SK-N-SH (cell line): ENCODE measurements around the gene TFAP2C. TPM values are rescaled to one million over a fixed set of nuclear protein-coding genes. Genes with fewer than 3 reads are reported as not detected.

ENCODE experiments used
- CTCF ChIA-PET: fragments of 300-600, 350-600 bp; formaldehyde crosslinking; extraction: SDS; loops from one replicate; lab custom pipeline; 2021; lab: Yijun Ruan, JAX
- POLR2A ChIA-PET: fragments of 350-600 bp; sonication (Branson Sonifier 250); formaldehyde crosslinking; extraction: SDS; loops from one replicate; lab custom pipeline; 2020; ENCODE audit warnings: antibody characterized with exemption, inconsistent platforms; lab: Yijun Ruan, JAX
- DNase-seq: peaks from one replicate; pipeline ENCODE4 v3.0.0; 2012
- H2AFZ ChIP-seq: fragments of 200-600 bp; sonication (generic); 2 replicates; pipeline ENCODE4 v1.8.1; 2016; ENCODE audit warnings: antibody characterized with exemption, mild to moderate bottlenecking, low read depth
- H3F3A ChIP-seq: fragments of 200-600 bp; sonication (generic); replicated peaks from 2 replicates; pipeline ENCODE3; 2016; ENCODE audit warnings: antibody characterized with exemption, mild to moderate bottlenecking; ENCODE audit not compliant: insufficient read depth
- H3K27ac ChIP-seq, 2 experiments: fragments of 200-500 bp in 1 of 2; fragments of 200-600 bp in 1 of 2; sonication (Bioruptor generic) in 1 of 2; sonication (generic), shearing (Covaris generic) in 1 of 2; 2 replicates each; pipeline versions ENCODE4 v1.5.1 to v1.6.1; 2014 to 2016; ENCODE audit warnings: low read depth in 2 of 2, inconsistent platforms in 1 of 2, low read length in 1 of 2, mild to moderate bottlenecking in 1 of 2, mixed read lengths in 1 of 2
- H3K27me3 ChIP-seq: fragments of 200-600 bp; sonication (generic), shearing (Covaris generic); 2 replicates; pipeline ENCODE4 v1.6.1; 2016; ENCODE audit warnings: mixed run types; ENCODE audit not compliant: insufficient read depth
- H3K36me3 ChIP-seq, 2 experiments: fragments of 200-500 bp in 1 of 2; fragments of 200-600 bp in 1 of 2; sonication (Bioruptor generic) in 1 of 2; sonication (generic) in 1 of 2; replicated peaks in 1 of 2; 2 replicates each; pipeline versions ENCODE3 to v1.5.1; 2014 to 2016; ENCODE audit warnings: low read length in 1 of 2, mild to moderate bottlenecking in 1 of 2; ENCODE audit not compliant: insufficient read depth in 2 of 2, control insufficient read depth in 1 of 2
- H3K4me1 ChIP-seq, 2 experiments: fragments of 200-500 bp in 1 of 2; fragments of 200-600 bp in 1 of 2; sonication (Bioruptor generic) in 1 of 2; sonication (generic), shearing (Covaris generic) in 1 of 2; 2 replicates each; pipeline versions ENCODE4 v1.5.1 to v1.6.1; 2014 to 2016; ENCODE audit warnings: low read depth in 1 of 2, low read length in 1 of 2, mixed run types in 1 of 2; ENCODE audit not compliant: insufficient read depth in 2 of 2, control insufficient read depth in 1 of 2
- H3K4me2 ChIP-seq: fragments of 200-600 bp; sonication (generic), shearing (Covaris generic); 2 replicates; pipeline ENCODE4 v1.6.1; 2017; ENCODE audit warnings: mixed run types
- H3K4me3 ChIP-seq, 2 experiments: fragments of 200-500 bp in 1 of 2; fragments of 200-600 bp in 1 of 2; sonication (Bioruptor generic) in 1 of 2; sonication (generic), shearing (Covaris generic) in 1 of 2; 2 replicates each; pipeline versions ENCODE4 v1.5.1 to v1.8.1; 2014 to 2016; ENCODE audit warnings: low read depth in 2 of 2, inconsistent platforms in 1 of 2, low read length in 1 of 2, mild to moderate bottlenecking in 1 of 2, mixed read lengths in 1 of 2, moderate library complexity in 1 of 2
- H3K79me2 ChIP-seq: fragments of 200-600 bp; sonication (generic); 2 replicates; pipeline ENCODE4 v1.8.1; 2017; ENCODE audit warnings: mild to moderate bottlenecking; ENCODE audit not compliant: insufficient read depth
- H3K9ac ChIP-seq: fragments of 200-600 bp; sonication (generic); 2 replicates; pipeline ENCODE4 v1.6.1; 2017; ENCODE audit warnings: mixed run types
- H3K9me2 ChIP-seq: fragments of 200-600 bp; sonication (generic); 2 replicates; pipeline ENCODE4 v1.6.1; 2017; ENCODE audit warnings: mixed run types
- H3K9me3 ChIP-seq: fragments of 200-600 bp; sonication (generic); 2 replicates; pipeline ENCODE4 v1.6.1; 2017; ENCODE audit warnings: mixed run types, mild to moderate bottlenecking, moderate library complexity
- H4K20me1 ChIP-seq: fragments of 200-600 bp; sonication (generic); 2 replicates; pipeline ENCODE4 v1.6.1; 2017; ENCODE audit warnings: mild to moderate bottlenecking, mixed run types; ENCODE audit not compliant: insufficient read depth
- CHD2 ChIP-seq: fragments of 150-350 bp; IDR thresholded peaks from 2 replicates; pipeline ENCODE4 v1.6.1; 2018; ENCODE audit warnings: low read length; ENCODE audit not compliant: partially characterized antibody
- EP300 ChIP-seq, 2 experiments: IDR thresholded peaks; 2 replicates each; pipeline versions ENCODE4 v1.4.0 to v1.6.1; 2012; ENCODE audit warnings: borderline replicate concordance in 1 of 2, low read depth in 1 of 2, low read length in 1 of 2
- EZH2phosphoT487 ChIP-seq: fragments of 200-600 bp; sonication (generic); IDR thresholded peaks from 2 replicates; pipeline ENCODE4 v1.6.1; 2017; ENCODE audit warnings: low read depth, mixed run types, mild to moderate bottlenecking, antibody characterized with exemption, moderate library complexity, borderline replicate concordance
- FOXJ3 ChIP-seq: sonication (generic); formaldehyde crosslinking; IDR thresholded peaks from 2 replicates; pipeline ENCODE4 v1.5.1; 2020; ENCODE audit warnings: mild to moderate bottlenecking, missing genetic modification reagents
- FOXM1 ChIP-seq: IDR thresholded peaks from 2 replicates; pipeline ENCODE4 v1.4.0; 2012; ENCODE audit warnings: low read depth, mild to moderate bottlenecking
- GABPA ChIP-seq: IDR thresholded peaks from 2 replicates; pipeline ENCODE4 v1.4.0; 2012; ENCODE audit warnings: low read depth, mild to moderate bottlenecking
- MEF2A ChIP-seq: IDR thresholded peaks from 2 replicates; pipeline ENCODE4 v1.4.0; 2012; ENCODE audit warnings: low read depth, borderline replicate concordance
- MXI1 ChIP-seq: IDR thresholded peaks from 2 replicates; pipeline ENCODE4 v1.6.1; 2012; ENCODE audit warnings: mild to moderate bottlenecking, low read depth, low read length, improper control_type of control experiment
- NFIC ChIP-seq: IDR thresholded peaks from 2 replicates; pipeline ENCODE4 v1.4.0; 2012; ENCODE audit warnings: borderline replicate concordance
- NRF1 ChIP-seq: IDR thresholded peaks from 2 replicates; pipeline ENCODE4 v1.6.1; 2012; ENCODE audit warnings: low read depth, mild to moderate bottlenecking, low read length
- POLR2AphosphoS5 ChIP-seq: IDR thresholded peaks from 2 replicates; pipeline ENCODE4 v1.6.1; 2012; ENCODE audit warnings: low read depth, low read length
- RCOR1 ChIP-seq: fragments of 150-350 bp; IDR thresholded peaks from 2 replicates; pipeline ENCODE4 v1.6.1; 2017; ENCODE audit warnings: antibody characterized with exemption, low read length
- REST ChIP-seq: IDR thresholded peaks from 2 replicates; pipeline ENCODE4 v1.6.1; 2012; ENCODE audit warnings: mild to moderate bottlenecking, low read depth, low read length, moderate library complexity
- RFX5 ChIP-seq: IDR thresholded peaks from 2 replicates; pipeline ENCODE4 v1.6.1; 2012; ENCODE audit warnings: mild to moderate bottlenecking, improper control_type of control experiment, low read length
- RXRA ChIP-seq: IDR thresholded peaks from 2 replicates; pipeline ENCODE4 v1.4.0; 2012; ENCODE audit warnings: low read depth, mild to moderate bottlenecking, borderline replicate concordance
- TAF1 ChIP-seq: IDR thresholded peaks from 2 replicates; pipeline ENCODE4 v1.6.1; 2012; ENCODE audit warnings: low read depth, mild to moderate bottlenecking, low read length, moderate library complexity, borderline replicate concordance
- TCF12 ChIP-seq: IDR thresholded peaks from 2 replicates; pipeline ENCODE4 v1.4.0; 2012
- TEAD4 ChIP-seq: IDR thresholded peaks from 2 replicates; pipeline ENCODE4 v1.4.0; 2012; ENCODE audit warnings: mild to moderate bottlenecking, borderline replicate concordance; ENCODE audit not compliant: insufficient read depth
- WGBS: methylation state at CpG from one replicate; pipeline ENCODE4 v1.1.6; 2017; ENCODE audit warnings: low lambda C conversion rate; 5-methylcytosine and 5-hydroxymethylcytosine counted together
- polyA plus RNA-seq, 3 experiments: library from polyadenylated mRNA; depleted of rRNA; stranded (reverse); fragments of >200 nt; gene quantifications; 2 replicates each; pipeline ENCODE4 v1.2.3, GENCODE V29; 2012
- TF ChIP-seq, protein P1 (sequence below): IDR thresholded peaks from 2 replicates; pipeline ENCODE4 v1.4.0; 2012; ENCODE audit warnings: low read depth, borderline replicate concordance
- TF ChIP-seq, protein P2 (sequence below): IDR thresholded peaks from 2 replicates; pipeline ENCODE4; 2012

The TFAP2C gene
- polyA plus RNA-seq, 1 of the 3 experiments (the other 2 are of a cell fraction): not detected

- POLR2A ChIA-PET: no interaction called here
- Histone ChIP-seq H3K27me3 (peaks cover 16% of the 10 kb centered on the region; the same call in 1 of the 2 replicates), H2AFZ (no peak overlapping the region), H3K36me3 (no peaks in the 10 kb centered on the region), H4K20me1 (no peaks in the 10 kb centered on the region), H3K9me2 (no peaks in the 10 kb centered on the region), H3K9me3 (no peaks in the 10 kb centered on the region), H3K4me3 (no peak overlapping the region), H3F3A (no peaks in the 10 kb centered on the region), H3K27ac (no peak overlapping the region), H3K4me2 (no peak overlapping the region), H3K9ac (no peak overlapping the region), H3K4me1 (no peaks in the 10 kb centered on the region), H3K79me2 (no peaks in the 10 kb centered on the region)
- WGBS: 13% methylated on average over 4 of the region's 4 CpGs
- CTCF ChIA-PET: no interaction called here
- TF ChIP-seq RXRA (no peak), TEAD4 (no peak), EZH2phosphoT487 (no peak), TCF12 (no peak), CHD2 (no peak), NFIC (no peak)
- no peak for DNase-seq
These were observed 24.1 kb downstream of the TFAP2C start for GRCh38 chr20:56653211-56653610.

GRCh38 chr20:56656632-56657031 lies 27.5 kb downstream of the TFAP2C start:
- no peak overlapping the region for H3K27ac ChIP-seq
- TF ChIP-seq NRF1 (no peak), TCF12 (no peak), TAF1 (no peak), REST (no peak), RCOR1 (no peak), POLR2AphosphoS5 (no peak), FOXM1 (no peak), FOXJ3 (CRISPR knock-in tag) (no peak), GABPA (no peak), CHD2 (no peak), RFX5 (no peak), MXI1 (no peak), EZH2phosphoT487 (no peak), EP300 (IDR thresholded peaks at IDR 0.05; ENCODE audit: borderline replicate concordance in 1 of 2, low read depth in 1 of 2, low read length in 1 of 2) (no peak), MEF2A (no peak), TEAD4 (no peak)
- TF ChIP-seq, protein P1, sequence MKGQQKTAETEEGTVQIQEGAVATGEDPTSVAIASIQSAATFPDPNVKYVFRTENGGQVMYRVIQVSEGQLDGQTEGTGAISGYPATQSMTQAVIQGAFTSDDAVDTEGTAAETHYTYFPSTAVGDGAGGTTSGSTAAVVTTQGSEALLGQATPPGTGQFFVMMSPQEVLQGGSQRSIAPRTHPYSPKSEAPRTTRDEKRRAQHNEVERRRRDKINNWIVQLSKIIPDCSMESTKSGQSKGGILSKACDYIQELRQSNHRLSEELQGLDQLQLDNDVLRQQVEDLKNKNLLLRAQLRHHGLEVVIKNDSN: no peak
- TF ChIP-seq, protein P2, sequence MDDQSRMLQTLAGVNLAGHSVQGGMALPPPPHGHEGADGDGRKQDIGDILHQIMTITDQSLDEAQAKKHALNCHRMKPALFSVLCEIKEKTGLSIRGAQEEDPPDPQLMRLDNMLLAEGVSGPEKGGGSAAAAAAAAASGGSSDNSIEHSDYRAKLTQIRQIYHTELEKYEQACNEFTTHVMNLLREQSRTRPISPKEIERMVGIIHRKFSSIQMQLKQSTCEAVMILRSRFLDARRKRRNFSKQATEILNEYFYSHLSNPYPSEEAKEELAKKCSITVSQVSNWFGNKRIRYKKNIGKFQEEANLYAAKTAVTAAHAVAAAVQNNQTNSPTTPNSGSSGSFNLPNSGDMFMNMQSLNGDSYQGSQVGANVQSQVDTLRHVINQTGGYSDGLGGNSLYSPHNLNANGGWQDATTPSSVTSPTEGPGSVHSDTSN: no peak
- no peaks in the 10 kb centered on the region for H3K9me3 ChIP-seq
- CTCF ChIA-PET: no interaction called here
- H2AFZ ChIP-seq: no peak overlapping the region
- WGBS: 17% methylated on average over 7 of the region's 7 CpGs
- no peak overlapping the region for H3K9ac ChIP-seq
- H4K20me1 ChIP-seq: no peaks in the 10 kb centered on the region
- no peak overlapping the region for H3K4me3 ChIP-seq
- no peaks in the 10 kb centered on the region for H3K79me2 ChIP-seq
- no peaks in the 10 kb centered on the region for H3K9me2 ChIP-seq
- no peaks in the 10 kb centered on the region for H3K4me1 ChIP-seq
- no peak overlapping the region for H3K4me2 ChIP-seq
- H3K27me3 ChIP-seq: peaks cover 9% of the 10 kb centered on the region; the same call in 1 of the 2 replicates
- no peaks in the 10 kb centered on the region for H3F3A ChIP-seq
- H3K36me3 ChIP-seq: no peaks in the 10 kb centered on the region
- no peak for DNase-seq
- POLR2A ChIA-PET: no interaction called here
